Measurements from ENCODE around the gene SLC27A5. TPM values are rescaled to one million over a fixed set of nuclear protein-coding genes. Genes with fewer than 3 reads are reported as not detected.

Gene SLC27A5
- total RNA-seq, 1 donor from 2014 or later = 6.8 TPM

DNA sequence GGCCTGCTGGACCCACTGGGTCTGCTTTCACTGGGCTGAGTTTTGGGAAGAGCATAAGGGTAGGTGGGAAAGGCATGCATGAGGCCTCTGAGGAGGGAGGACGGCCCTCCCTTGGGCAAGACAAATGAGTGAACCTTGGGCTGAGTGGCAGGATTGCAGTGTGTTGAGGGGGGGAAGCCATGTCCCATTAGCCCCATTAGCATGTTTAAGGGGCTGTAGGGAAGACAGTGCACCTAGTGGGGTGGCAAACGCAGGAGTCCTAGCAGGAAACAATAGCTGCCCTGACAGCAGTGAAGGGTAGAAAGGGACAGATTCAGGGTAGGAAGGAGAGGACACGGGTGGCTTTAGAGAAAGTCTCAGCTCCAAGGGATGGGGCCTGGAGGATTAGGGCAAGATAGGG, 10.9 kb upstream of the SLC27A5 start:
- peaks cover 16% of the 10 kb centered on the region for H3K79me2 ChIP-seq (ENCODE audit: insufficient read depth, low read length)
- H3K9me3 ChIP-seq (ENCODE audit: insufficient read depth, low read depth, low read length) = no peaks in the 10 kb centered on the region
- peak overlapping the region; percentile 27 for H3K4me3 Mint-ChIP-seq (ENCODE audit: unreplicated experiment)
- H3K4me1 Mint-ChIP-seq (ENCODE audit: low read depth, unreplicated experiment) = peaks cover 9% of the 10 kb centered on the region
- no peak overlapping the region for H3K27ac Mint-ChIP-seq (ENCODE audit: unreplicated experiment)
- H3K4me3 ChIP-seq (ENCODE audit: insufficient read depth, low read depth, low read length) = no peak overlapping the region
- H3K27ac ChIP-seq (ENCODE audit: low read depth, low read length) = no peak overlapping the region
- H3K4me1 ChIP-seq (ENCODE audit: insufficient read depth, low read length) = peaks cover 10% of the 10 kb centered on the region
- peaks cover 3% of the 10 kb centered on the region for H3K27me3 Mint-ChIP-seq (ENCODE audit: low read depth, unreplicated experiment)
- H3K9ac ChIP-seq (ENCODE audit: low read length) = no peak overlapping the region
- H3K36me3 ChIP-seq (ENCODE audit: insufficient read depth, low read length) = no peaks in the 10 kb centered on the region
- peaks cover 4% of the 10 kb centered on the region for H3K36me3 Mint-ChIP-seq (ENCODE audit: low read depth, unreplicated experiment)
- no peak overlapping the region for H3K4me2 ChIP-seq (ENCODE audit: low read length)
- H3K9me3 Mint-ChIP-seq (ENCODE audit: unreplicated experiment) = no peaks in the 10 kb centered on the region
- no peak for FAIRE-seq
- peaks cover 10% of the 10 kb centered on the region for H4K20me1 ChIP-seq (ENCODE audit: insufficient read depth, low read length)
- no peak for TF ChIP-seq EZH2 (IDR thresholded peaks at IDR 0.05; ENCODE audit: insufficient read depth, low read length)
- TF ChIP-seq, protein P1, sequence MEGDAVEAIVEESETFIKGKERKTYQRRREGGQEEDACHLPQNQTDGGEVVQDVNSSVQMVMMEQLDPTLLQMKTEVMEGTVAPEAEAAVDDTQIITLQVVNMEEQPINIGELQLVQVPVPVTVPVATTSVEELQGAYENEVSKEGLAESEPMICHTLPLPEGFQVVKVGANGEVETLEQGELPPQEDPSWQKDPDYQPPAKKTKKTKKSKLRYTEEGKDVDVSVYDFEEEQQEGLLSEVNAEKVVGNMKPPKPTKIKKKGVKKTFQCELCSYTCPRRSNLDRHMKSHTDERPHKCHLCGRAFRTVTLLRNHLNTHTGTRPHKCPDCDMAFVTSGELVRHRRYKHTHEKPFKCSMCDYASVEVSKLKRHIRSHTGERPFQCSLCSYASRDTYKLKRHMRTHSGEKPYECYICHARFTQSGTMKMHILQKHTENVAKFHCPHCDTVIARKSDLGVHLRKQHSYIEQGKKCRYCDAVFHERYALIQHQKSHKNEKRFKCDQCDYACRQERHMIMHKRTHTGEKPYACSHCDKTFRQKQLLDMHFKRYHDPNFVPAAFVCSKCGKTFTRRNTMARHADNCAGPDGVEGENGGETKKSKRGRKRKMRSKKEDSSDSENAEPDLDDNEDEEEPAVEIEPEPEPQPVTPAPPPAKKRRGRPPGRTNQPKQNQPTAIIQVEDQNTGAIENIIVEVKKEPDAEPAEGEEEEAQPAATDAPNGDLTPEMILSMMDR (IDR thresholded peaks at IDR 0.05; ENCODE audit: insufficient read depth, low read depth, low read length) = no peak
- H2AFZ ChIP-seq (ENCODE audit: low read depth, low read length) = no peak overlapping the region
- no peaks in the 10 kb centered on the region for H3K27me3 ChIP-seq (ENCODE audit: insufficient read depth, low read length)
- no peak for DNase-seq (ENCODE audit: low read depth)

DNA sequence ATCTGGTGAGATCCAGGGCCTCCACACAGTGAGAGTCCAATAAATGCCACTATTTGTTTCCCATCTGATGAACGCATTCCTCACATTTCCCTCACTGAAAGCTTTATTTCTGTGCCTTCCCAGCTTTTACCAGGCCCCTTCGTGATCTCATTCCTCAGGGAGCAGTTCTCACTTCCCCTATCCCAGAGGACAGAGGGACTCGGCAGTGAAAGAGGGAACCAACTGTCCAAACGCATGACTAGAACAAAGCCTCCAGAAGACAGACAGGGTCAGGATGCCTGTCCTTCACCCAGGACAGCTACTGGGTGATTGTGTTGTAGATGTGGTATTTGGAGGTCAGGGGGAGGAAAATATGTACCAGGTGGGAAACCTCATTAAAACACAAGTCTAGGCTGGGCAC, 9.9 kb upstream of the SLC27A5 start:
- H3K79me2 ChIP-seq (ENCODE audit: insufficient read depth, low read length) = peaks cover 26% of the 10 kb centered on the region
- H3K4me3 Mint-ChIP-seq (ENCODE audit: unreplicated experiment) = peak overlapping the region; percentile 72
- peaks cover 10% of the 10 kb centered on the region for H4K20me1 ChIP-seq (ENCODE audit: insufficient read depth, low read length)
- TF ChIP-seq EZH2 (IDR thresholded peaks at IDR 0.05; ENCODE audit: insufficient read depth, low read length) = no peak
- TF ChIP-seq, protein P1 (IDR thresholded peaks at IDR 0.05; ENCODE audit: insufficient read depth, low read depth, low read length) = no peak
- no peak overlapping the region for H3K27ac Mint-ChIP-seq (ENCODE audit: unreplicated experiment)
- H2AFZ ChIP-seq (ENCODE audit: low read depth, low read length) = no peak overlapping the region
- H3K27me3 ChIP-seq (ENCODE audit: insufficient read depth, low read length) = no peaks in the 10 kb centered on the region
- H3K27me3 Mint-ChIP-seq (ENCODE audit: low read depth, unreplicated experiment) = no peaks in the 10 kb centered on the region
- H3K36me3 ChIP-seq (ENCODE audit: insufficient read depth, low read length) = no peaks in the 10 kb centered on the region
- no peak overlapping the region for H3K9ac ChIP-seq (ENCODE audit: low read length)
- no peak for FAIRE-seq
- peaks cover 4% of the 10 kb centered on the region for H3K36me3 Mint-ChIP-seq (ENCODE audit: low read depth, unreplicated experiment)
- peaks cover 11% of the 10 kb centered on the region for H3K4me1 Mint-ChIP-seq (ENCODE audit: low read depth, unreplicated experiment)
- H3K9me3 Mint-ChIP-seq (ENCODE audit: unreplicated experiment) = no peaks in the 10 kb centered on the region
- no peak overlapping the region for H3K4me3 ChIP-seq (ENCODE audit: insufficient read depth, low read depth, low read length)
- H3K27ac ChIP-seq (ENCODE audit: low read depth, low read length) = no peak overlapping the region
- peaks cover 10% of the 10 kb centered on the region for H3K4me1 ChIP-seq (ENCODE audit: insufficient read depth, low read length)
- DNase-seq (ENCODE audit: low read depth) = no peak
- H3K9me3 ChIP-seq (ENCODE audit: insufficient read depth, low read depth, low read length) = no peaks in the 10 kb centered on the region
- H3K4me2 ChIP-seq (ENCODE audit: low read length) = no peak overlapping the region

DNA sequence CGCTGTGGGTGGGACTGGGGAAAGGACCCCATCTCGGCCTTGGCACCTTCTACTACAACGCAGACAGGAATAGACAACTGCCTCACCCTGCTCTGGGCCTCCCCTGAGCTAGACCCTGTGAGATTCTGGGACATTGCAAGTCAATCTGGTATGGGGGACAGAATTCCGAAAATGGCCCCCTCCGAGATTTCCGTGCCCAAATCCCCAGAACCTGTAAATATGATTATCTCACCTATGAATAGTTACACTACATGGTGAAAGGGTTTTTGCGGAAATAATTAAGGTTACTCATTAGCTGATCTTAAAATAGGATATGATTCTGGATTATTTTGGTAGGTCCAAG, 8.4 kb upstream of the SLC27A5 start:
- H3K4me3 ChIP-seq (ENCODE audit: insufficient read depth, low read depth, low read length) = peak overlapping the region; percentile 82
- Mint-ChIP-seq H3K9me3 (ENCODE audit: unreplicated experiment) (no peaks in the 10 kb centered on the region), H3K36me3 (ENCODE audit: low read depth, unreplicated experiment) (peaks cover 12% of the 10 kb centered on the region), H3K27me3 (ENCODE audit: low read depth, unreplicated experiment) (no peaks in the 10 kb centered on the region), H3K4me3 (ENCODE audit: unreplicated experiment) (peak overlapping the region; percentile 100), H3K4me1 (ENCODE audit: low read depth, unreplicated experiment) (peaks cover 21% of the 10 kb centered on the region), H3K27ac (ENCODE audit: unreplicated experiment) (peak overlapping the region; percentile 94)
- peaks cover 10% of the 10 kb centered on the region for H3K4me1 ChIP-seq (ENCODE audit: insufficient read depth, low read length)
- no peak for TF ChIP-seq EZH2 (IDR thresholded peaks at IDR 0.05; ENCODE audit: insufficient read depth, low read length)
- TF ChIP-seq, protein P1 (IDR thresholded peaks at IDR 0.05; ENCODE audit: insufficient read depth, low read depth, low read length) = no peak
- H3K27me3 ChIP-seq (ENCODE audit: insufficient read depth, low read length) = no peaks in the 10 kb centered on the region
- DNase-seq (ENCODE audit: low read depth) (no peak), FAIRE-seq (no peak)
- H3K4me2 ChIP-seq (ENCODE audit: low read length) = peak overlapping the region; percentile 96
- H2AFZ ChIP-seq (ENCODE audit: low read depth, low read length) = peak overlapping the region; percentile 88
- H4K20me1 ChIP-seq (ENCODE audit: insufficient read depth, low read length) = peaks cover 20% of the 10 kb centered on the region
- peaks cover 40% of the 10 kb centered on the region for H3K79me2 ChIP-seq (ENCODE audit: insufficient read depth, low read length)
- H3K9ac ChIP-seq (ENCODE audit: low read length) = peak overlapping the region; percentile 93
- H3K27ac ChIP-seq (ENCODE audit: low read depth, low read length) = peak overlapping the region; percentile 86
- peaks cover 2% of the 10 kb centered on the region for H3K36me3 ChIP-seq (ENCODE audit: insufficient read depth, low read length)
- H3K9me3 ChIP-seq (ENCODE audit: insufficient read depth, low read depth, low read length) = no peaks in the 10 kb centered on the region

Data from astrocyte (in vitro differentiated cells and primary cell).